ENCODE measurements around the gene ARL13A. TPM values are rescaled to one million over a fixed set of nuclear protein-coding genes. Genes with fewer than 3 reads are reported as not detected.
"Not testable (repeated sequence)": the region's sequence is repeated elsewhere in the genome, so short reads cannot be mapped to it uniquely, and the experiment has no call there.

Gene ARL13A
- total RNA-seq, 2 experiments from 2014 or later = not detected

DNA sequence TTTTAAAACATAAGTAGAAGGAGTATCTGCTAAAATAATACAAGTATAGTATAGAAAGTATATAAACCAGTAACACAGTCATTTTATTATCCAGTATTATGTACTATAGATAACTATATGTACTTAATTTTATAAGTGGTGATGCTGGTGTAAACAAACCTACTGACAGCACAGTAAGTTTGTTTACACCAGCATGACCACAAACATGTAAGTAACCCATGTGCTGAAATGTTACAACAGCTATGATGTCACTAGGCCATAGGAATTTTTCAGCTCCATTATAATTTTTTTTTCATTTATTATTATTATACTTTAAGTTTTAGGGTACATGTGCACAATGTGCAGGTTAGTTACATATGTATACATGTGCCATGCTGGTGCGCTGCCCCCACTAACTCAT, 42.5 kb downstream of the ARL13A start:
- H3K9me3 Mint-ChIP-seq, H3K4me3 Mint-ChIP-seq, DNase-seq, POLR2A ChIA-PET, H3K27ac Mint-ChIP-seq, H3K4me1 Mint-ChIP-seq, H3K27me3 Mint-ChIP-seq: not testable (repeated sequence)
- CTCF ChIA-PET = interaction anchor here (1.9 kb wide), 1 partner anchor 10 kb away, joined by 5 read pairs; no protein-coding TSS in a partner anchor
- H3K36me3 Mint-ChIP-seq (ENCODE audit: low read depth) = peaks cover 18% of the 10 kb centered on the region

GRCh38 chrX:101022020-101022419, 52.5 kb downstream of the ARL13A start:
- Mint-ChIP-seq H3K27me3 (no peaks in the 10 kb centered on the region), H3K4me3 (no peak overlapping the region), H3K36me3 (ENCODE audit: low read depth) (peaks cover 36% of the 10 kb centered on the region), H3K27ac (no peak overlapping the region), H3K4me1 (no peaks in the 10 kb centered on the region), H3K9me3 (no peaks in the 10 kb centered on the region)
- DNase-seq = no peak
- CTCF ChIA-PET = interaction anchor here (1.1 to 1.5 kb wide), 4 partner anchors 9 to 42 kb away, joined by 3 to 5 read pairs (median 3); no protein-coding TSS in a partner anchor
- POLR2A ChIA-PET = no interaction called here

DNA sequence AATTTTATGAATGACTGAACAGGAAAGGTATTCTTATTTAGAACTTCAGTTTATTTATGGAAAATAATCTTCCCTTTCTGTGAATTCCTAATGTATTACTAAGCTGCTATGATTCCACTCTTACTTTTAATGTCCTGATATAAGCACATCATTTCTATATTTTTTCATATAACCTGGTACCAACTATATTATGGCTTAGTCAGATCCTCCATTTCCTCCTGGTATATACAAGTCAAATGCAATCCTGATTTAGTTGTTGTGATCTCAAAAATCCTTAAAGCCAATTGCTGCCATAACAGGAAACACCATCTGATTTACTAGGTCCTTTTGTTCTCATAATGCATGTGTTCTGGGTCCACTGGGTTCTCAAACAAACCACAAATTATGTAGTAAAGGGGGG, 55.6 kb downstream of the ARL13A start:
- H3K9me3 Mint-ChIP-seq = no peaks in the 10 kb centered on the region
- no peak for DNase-seq
- POLR2A ChIA-PET = no interaction called here
- H3K27me3 Mint-ChIP-seq = no peaks in the 10 kb centered on the region
- H3K4me3 Mint-ChIP-seq = no peak overlapping the region
- H3K4me1 Mint-ChIP-seq = peaks cover 5% of the 10 kb centered on the region
- H3K27ac Mint-ChIP-seq = no peak overlapping the region
- peaks cover 43% of the 10 kb centered on the region for H3K36me3 Mint-ChIP-seq (ENCODE audit: low read depth)
- CTCF ChIA-PET = interaction anchor here (0.6 kb wide), 1 partner anchor 539 kb away, joined by 3 read pairs; no protein-coding TSS in a partner anchor

- H3K4me1 Mint-ChIP-seq = peaks cover 5% of the 10 kb centered on the region
- no peaks in the 10 kb centered on the region for H3K27me3 Mint-ChIP-seq
- H3K9me3 Mint-ChIP-seq = no peaks in the 10 kb centered on the region
- DNase-seq = no peak
- ChIA-PET POLR2A (no interaction called here), CTCF (no interaction called here)
- H3K27ac Mint-ChIP-seq = no peak overlapping the region
- no peak overlapping the region for H3K4me3 Mint-ChIP-seq
- H3K36me3 Mint-ChIP-seq (ENCODE audit: low read depth) = peaks cover 33% of the 10 kb centered on the region
Measured at GRCh38 chrX:101028562-101028961, 59.1 kb downstream of the ARL13A start.

- CTCF ChIA-PET = no interaction called here
- peaks cover 33% of the 10 kb centered on the region for H3K36me3 Mint-ChIP-seq (ENCODE audit: low read depth)
- POLR2A ChIA-PET = no interaction called here
- peaks cover 5% of the 10 kb centered on the region for H3K4me1 Mint-ChIP-seq
- no peak overlapping the region for H3K27ac Mint-ChIP-seq
- no peaks in the 10 kb centered on the region for H3K27me3 Mint-ChIP-seq
- no peak for DNase-seq
- H3K9me3 Mint-ChIP-seq = no peaks in the 10 kb centered on the region
- H3K4me3 Mint-ChIP-seq = no peak overlapping the region
Measured at GRCh38 chrX:101029665-101030064, 60.2 kb downstream of the ARL13A start.

DNA sequence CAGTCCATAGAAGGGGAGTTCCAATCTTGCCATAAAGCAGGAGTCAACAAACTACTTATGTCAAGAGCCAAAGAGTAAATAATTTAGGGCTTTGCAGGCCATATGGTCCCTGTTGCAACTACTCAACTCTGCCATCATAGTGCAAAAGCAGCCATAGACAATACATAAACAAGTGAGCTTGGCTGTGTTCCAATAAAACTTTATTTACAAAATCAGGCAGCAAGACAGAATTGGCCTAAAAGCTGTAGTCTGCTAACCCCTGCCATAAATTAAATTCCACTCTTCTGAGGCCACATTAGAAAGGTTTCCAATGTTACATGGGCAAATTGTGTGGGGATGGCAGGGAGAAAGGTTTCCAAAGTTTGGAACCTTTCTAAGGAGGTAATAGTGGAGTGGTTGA, 67.7 kb downstream of the ARL13A start:
- no peaks in the 10 kb centered on the region for H3K9me3 Mint-ChIP-seq
- no peaks in the 10 kb centered on the region for H3K27me3 Mint-ChIP-seq
- no peak overlapping the region for H3K4me3 Mint-ChIP-seq
- ChIA-PET CTCF (no interaction called here), POLR2A (no interaction called here)
- no peak for DNase-seq
- H3K4me1 Mint-ChIP-seq = no peaks in the 10 kb centered on the region
- H3K27ac Mint-ChIP-seq = no peak overlapping the region
- H3K36me3 Mint-ChIP-seq (ENCODE audit: low read depth) = peaks cover 24% of the 10 kb centered on the region

DNA sequence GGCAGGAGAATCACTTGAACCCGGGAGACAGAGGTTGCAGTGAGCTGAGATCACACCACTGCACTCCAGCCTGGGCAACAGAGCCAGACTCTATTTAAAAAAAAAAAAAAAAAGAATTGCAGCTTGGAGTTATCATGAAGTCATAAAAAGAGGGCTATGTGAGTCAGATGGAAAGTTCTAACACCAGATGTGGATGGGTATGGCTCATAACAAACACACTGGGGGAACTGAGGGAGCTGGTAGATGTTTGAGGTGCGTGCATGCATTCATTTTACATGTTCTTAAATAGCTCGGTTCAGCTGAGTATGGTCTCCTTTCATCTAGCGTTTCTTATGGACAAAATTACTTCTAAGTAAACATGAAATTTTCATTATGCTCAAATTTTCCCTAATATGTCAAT, 70.7 kb downstream of the ARL13A start:
- Mint-ChIP-seq H3K4me3 (no peak overlapping the region), H3K36me3 (ENCODE audit: low read depth) (peaks cover 26% of the 10 kb centered on the region), H3K27ac (no peak overlapping the region), H3K27me3 (no peaks in the 10 kb centered on the region), H3K9me3 (no peaks in the 10 kb centered on the region), H3K4me1 (peaks cover 2% of the 10 kb centered on the region)
- ChIA-PET CTCF (interaction anchor here (0.5 kb wide), 1 partner anchor 50 kb away, joined by 4 read pairs; no protein-coding TSS in a partner anchor), POLR2A (no interaction called here)
- DNase-seq = no peak

Other genes with a start within 250 kb of the ARL13A start
- not detected for gene SYTL4, start 237.6 kb upstream of the ARL13A start, total RNA-seq
- gene CSTF2, start 149.3 kb upstream of the ARL13A start, total RNA-seq = 10 to 100 TPM; 33.9 to 35.8 TPM
- gene NOX1, start 95.3 kb upstream of the ARL13A start, total RNA-seq = not detected
- gene XKRX, start 40.8 kb upstream of the ARL13A start, total RNA-seq = under 1 TPM; 0.08 to 0.12 TPM
- 10 to 100 TPM; 25.4 to 25.8 TPM for gene TRMT2B, start 82.4 kb downstream of the ARL13A start, total RNA-seq
- not detected for gene TMEM35A, start 109.2 kb downstream of the ARL13A start, total RNA-seq
- gene CENPI, start 128.5 kb downstream of the ARL13A start, total RNA-seq = 10 to 100 TPM; 24.9 to 28.5 TPM

Data from activated CD4-positive, alpha-beta T cell treated with anti-CD3 and anti-CD28 coated beads, Interleukin-2, amount 10 ng/mL, durations not matched to agents 7 days and 5 days (primary cell).